Gastrocnemius medialis (tissue), 4 donors: ENCODE measurements around the gene SETD3.

ENCODE experiments used
- POLR2A ChIP-seq, 2 donors: fragments of 450-650 bp; IDR thresholded peaks; one replicate each; pipeline ENCODE4 v1.6.1; 2017; ENCODE audit warnings: antibody characterized with exemption in 2 of 2, mild to moderate bottlenecking in 2 of 2, moderate library complexity in 2 of 2
- TF ChIP-seq, protein P1 (sequence below), 5 experiments: fragments of 450-650 bp in 3 of 5; fragments of 200-600 bp in 2 of 5; sonication (generic) in 2 of 5; IDR thresholded peaks in 4 of 5; conservative IDR thresholded peaks in 1 of 5; 1 replicate in 4 of 5; 2 replicates in 1 of 5; pipeline ENCODE4 v1.5.1; 2016 to 2019; ENCODE audit warnings: antibody characterized with exemption in 5 of 5, mild to moderate bottlenecking in 3 of 5, moderate library complexity in 3 of 5

DNA sequence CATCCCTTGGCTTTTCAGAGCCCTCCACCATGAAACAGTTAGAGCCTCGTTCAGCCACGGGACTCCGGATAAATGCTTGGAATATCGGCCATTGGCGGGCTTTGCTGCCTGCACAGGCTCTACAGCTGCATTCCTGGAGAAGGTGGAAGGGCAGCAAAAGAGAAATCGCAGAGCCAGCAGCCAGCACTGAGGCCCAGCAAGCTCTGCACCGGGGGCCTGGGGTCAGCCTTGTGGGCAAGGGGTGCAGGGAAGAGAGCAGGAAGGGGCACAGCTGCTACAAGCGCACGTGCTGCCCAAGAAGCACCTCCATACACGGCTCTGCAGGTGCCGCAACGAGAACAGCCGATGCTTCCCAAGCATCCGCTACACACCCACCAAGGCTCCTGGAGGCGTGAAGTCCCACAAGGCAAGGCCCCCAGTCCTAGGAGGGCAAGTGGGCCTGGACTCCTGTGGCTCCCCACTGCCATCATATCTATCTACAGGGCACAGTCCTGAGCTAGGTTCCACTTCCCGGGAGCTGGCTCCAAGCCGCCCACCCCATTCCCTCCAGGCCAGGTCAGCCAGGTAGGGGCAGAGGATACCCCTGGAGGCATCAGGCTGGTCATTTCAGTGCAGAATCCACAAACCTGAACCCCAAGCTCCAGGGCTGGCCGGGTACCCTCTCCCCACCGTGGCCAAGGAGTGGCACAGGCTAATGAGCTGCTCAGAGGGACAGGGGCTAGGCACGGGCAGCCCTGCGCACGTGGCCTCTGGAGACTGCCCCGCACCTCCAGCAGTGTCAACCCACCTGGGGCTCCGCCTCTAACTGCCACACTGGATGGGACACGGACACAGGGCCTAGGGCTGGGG, 40.7 kb upstream of the SETD3 start:
- TF ChIP-seq, protein P1, sequence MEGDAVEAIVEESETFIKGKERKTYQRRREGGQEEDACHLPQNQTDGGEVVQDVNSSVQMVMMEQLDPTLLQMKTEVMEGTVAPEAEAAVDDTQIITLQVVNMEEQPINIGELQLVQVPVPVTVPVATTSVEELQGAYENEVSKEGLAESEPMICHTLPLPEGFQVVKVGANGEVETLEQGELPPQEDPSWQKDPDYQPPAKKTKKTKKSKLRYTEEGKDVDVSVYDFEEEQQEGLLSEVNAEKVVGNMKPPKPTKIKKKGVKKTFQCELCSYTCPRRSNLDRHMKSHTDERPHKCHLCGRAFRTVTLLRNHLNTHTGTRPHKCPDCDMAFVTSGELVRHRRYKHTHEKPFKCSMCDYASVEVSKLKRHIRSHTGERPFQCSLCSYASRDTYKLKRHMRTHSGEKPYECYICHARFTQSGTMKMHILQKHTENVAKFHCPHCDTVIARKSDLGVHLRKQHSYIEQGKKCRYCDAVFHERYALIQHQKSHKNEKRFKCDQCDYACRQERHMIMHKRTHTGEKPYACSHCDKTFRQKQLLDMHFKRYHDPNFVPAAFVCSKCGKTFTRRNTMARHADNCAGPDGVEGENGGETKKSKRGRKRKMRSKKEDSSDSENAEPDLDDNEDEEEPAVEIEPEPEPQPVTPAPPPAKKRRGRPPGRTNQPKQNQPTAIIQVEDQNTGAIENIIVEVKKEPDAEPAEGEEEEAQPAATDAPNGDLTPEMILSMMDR (IDR thresholded peaks at IDR 0.05 in 4 of 5, conservative IDR thresholded peaks at IDR 0.05 in 1 of 5), result no peak
- TF ChIP-seq POLR2A (IDR thresholded peaks at IDR 0.05), result no peak
